ENCODE data around the gene SIT1. TPM values are rescaled to one million over a fixed set of nuclear protein-coding genes. Genes with fewer than 3 reads are reported as not detected.
"Not testable (repeated sequence)": the region's sequence is repeated elsewhere in the genome, so short reads cannot be mapped to it uniquely, and the experiment has no call there.

The SIT1 gene
- total and polyA plus RNA-seq, 2 experiments from 2014 or later, result 13.2 to 14.7 TPM

- H3K4me3 Mint-ChIP-seq; H3K9me2 ChIP-seq (ENCODE audit: insufficient read depth); H2AFZ ChIP-seq; H3K27ac Mint-ChIP-seq; H3K27ac ChIP-seq (ENCODE audit: low read depth); H3K36me3 ChIP-seq (ENCODE audit: insufficient read depth); H3K4me1 ChIP-seq (ENCODE audit: insufficient read depth); H3K4me1 Mint-ChIP-seq; H3K4me2 ChIP-seq; H3F3A ChIP-seq (replicated peaks; ENCODE audit: low read depth); H4K20me1 ChIP-seq (replicated peaks; ENCODE audit: insufficient read depth); H3K9me3 Mint-ChIP-seq; ATAC-seq; DNase-seq (ENCODE audit: low spot score); H3K4me3 ChIP-seq; H3K79me2 ChIP-seq (replicated peaks; ENCODE audit: insufficient read depth); H3K27me3 Mint-ChIP-seq (ENCODE audit: insufficient read depth, low read depth, poor library complexity); H3K27me3 ChIP-seq (ENCODE audit: insufficient read depth); H3K36me3 Mint-ChIP-seq (ENCODE audit: low read depth): not testable (repeated sequence)
These were observed 11.5 kb downstream of the SIT1 start for GRCh38 chr9:35639225-35639624.

GRCh38 chr9:35638751-35639150 lies 12.0 kb downstream of the SIT1 start:
- H3K36me3 Mint-ChIP-seq (ENCODE audit: low read depth); H3K27me3 Mint-ChIP-seq (ENCODE audit: insufficient read depth, low read depth, poor library complexity); ATAC-seq; H3K9me3 Mint-ChIP-seq; H3K4me1 ChIP-seq (ENCODE audit: insufficient read depth); H3K27me3 ChIP-seq (ENCODE audit: insufficient read depth); H2AFZ ChIP-seq; H3K27ac Mint-ChIP-seq; H4K20me1 ChIP-seq (replicated peaks; ENCODE audit: insufficient read depth); H3K4me1 Mint-ChIP-seq; H3K79me2 ChIP-seq (replicated peaks; ENCODE audit: insufficient read depth); DNase-seq (ENCODE audit: low spot score); H3F3A ChIP-seq (replicated peaks; ENCODE audit: low read depth); H3K36me3 ChIP-seq (ENCODE audit: insufficient read depth); H3K9me2 ChIP-seq (ENCODE audit: insufficient read depth); H3K4me3 Mint-ChIP-seq; H3K4me2 ChIP-seq; H3K27ac ChIP-seq (ENCODE audit: low read depth); H3K4me3 ChIP-seq: not testable (repeated sequence)

GRCh38 chr9:35637427-35637955 lies 13.2 kb downstream of the SIT1 start:
- H3K79me2 ChIP-seq (replicated peaks; ENCODE audit: insufficient read depth); DNase-seq (ENCODE audit: low spot score); ATAC-seq; H3K9me2 ChIP-seq (ENCODE audit: insufficient read depth); H3K27me3 ChIP-seq (ENCODE audit: insufficient read depth); H3K36me3 ChIP-seq (ENCODE audit: insufficient read depth); H3K4me3 Mint-ChIP-seq; H4K20me1 ChIP-seq (replicated peaks; ENCODE audit: insufficient read depth); H3K9me3 Mint-ChIP-seq; H3K4me3 ChIP-seq; H2AFZ ChIP-seq; H3K27ac ChIP-seq (ENCODE audit: low read depth); H3K27ac Mint-ChIP-seq; H3K4me2 ChIP-seq; H3K4me1 ChIP-seq (ENCODE audit: insufficient read depth); H3K27me3 Mint-ChIP-seq (ENCODE audit: insufficient read depth, low read depth, poor library complexity); H3F3A ChIP-seq (replicated peaks; ENCODE audit: low read depth); H3K4me1 Mint-ChIP-seq; H3K36me3 Mint-ChIP-seq (ENCODE audit: low read depth): not testable (repeated sequence)

- not testable (repeated sequence) for H3K79me2 ChIP-seq (replicated peaks; ENCODE audit: insufficient read depth); H4K20me1 ChIP-seq (replicated peaks; ENCODE audit: insufficient read depth); H3K4me1 Mint-ChIP-seq; H3K9me3 Mint-ChIP-seq; H3K4me2 ChIP-seq; H3K9me2 ChIP-seq (ENCODE audit: insufficient read depth); ATAC-seq; H3K27me3 Mint-ChIP-seq (ENCODE audit: insufficient read depth, low read depth, poor library complexity); H3K4me1 ChIP-seq (ENCODE audit: insufficient read depth); H3K27ac ChIP-seq (ENCODE audit: low read depth); H3K4me3 ChIP-seq; H3K27me3 ChIP-seq (ENCODE audit: insufficient read depth); H3K36me3 Mint-ChIP-seq (ENCODE audit: low read depth); H3K27ac Mint-ChIP-seq; H3F3A ChIP-seq (replicated peaks; ENCODE audit: low read depth); H2AFZ ChIP-seq; H3K36me3 ChIP-seq (ENCODE audit: insufficient read depth); DNase-seq (ENCODE audit: low spot score); H3K4me3 Mint-ChIP-seq
These were observed 13.9 kb downstream of the SIT1 start for GRCh38 chr9:35636877-35637246.

Measured in GM23338 (cell line).